Thyroid gland (tissue), 4 donors: Measurements from ENCODE around the gene AKT2. TPM values are rescaled to one million over a fixed set of nuclear protein-coding genes. Genes with fewer than 3 reads are reported as not detected.
A peak's percentile ranks its signal among the peaks of the same experiment; 100 is the strongest.

Source experiments
- DNase-seq, 2 donors: peaks; one replicate each; pipeline ENCODE4 v3.0.0-alpha.2; 2019
- H3K27ac ChIP-seq, 3 donors: fragments of 200-600 bp; sonication (generic); 1 replicate in 2 of 3; 2 replicates in 1 of 3; pipeline ENCODE4 v1.5.1; 2016 to 2019; ENCODE audit warnings: mild to moderate bottlenecking in 1 of 3, moderate library complexity in 1 of 3
- H3K27me3 ChIP-seq: fragments of 200-600 bp; sonication (generic); one replicate; pipeline ENCODE4 v1.5.1; 2019
- H3K36me3 ChIP-seq, 2 donors: fragments of 200-600 bp; sonication (generic); one replicate each; pipeline ENCODE4 v1.5.1; 2016 to 2019
- H3K4me1 ChIP-seq, 2 donors: fragments of 200-600 bp; sonication (generic); one replicate each; pipeline ENCODE4 v1.5.1; 2017 to 2019
- H3K4me3 ChIP-seq, 3 donors: fragments of 200-600 bp; sonication (generic); replicated peaks in 1 of 3; 1 replicate in 2 of 3; 2 replicates in 1 of 3; pipeline ENCODE4 v1.5.1; 2016; ENCODE audit warnings: mild to moderate bottlenecking in 1 of 3
- H3K9me3 ChIP-seq: fragments of 200-600 bp; sonication (generic); one replicate; pipeline ENCODE4 v1.5.1; 2017
- POLR2A ChIP-seq, 2 donors: fragments of 450-650 bp; IDR thresholded peaks; one replicate each; pipeline ENCODE4 v1.6.1; 2017; ENCODE audit warnings: antibody characterized with exemption in 2 of 2, mild to moderate bottlenecking in 2 of 2, moderate library complexity in 1 of 2
- WGBS, 2 donors: methylation state at CpG; one replicate each; pipeline ENCODE4 v1.1.5; 2017; 5-methylcytosine and 5-hydroxymethylcytosine counted together
- intact Hi-C: fragments of 100-400 bp; cut with DNase I; formaldehyde crosslinking; loops from one replicate; pipeline ENCODE4 v1.15.1; 2023
- total RNA-seq, 4 donors: library from RNA; depleted of rRNA; stranded (reverse); fragments of >200 nt; gene quantifications; one replicate each; pipeline ENCODE4 v1.2.3, GENCODE V29; 2016
- TF ChIP-seq, protein P1 (sequence below), 6 experiments: fragments of 200-600 bp in 3 of 6; fragments of 450-650 bp in 3 of 6; sonication (generic) in 3 of 6; IDR thresholded peaks; one replicate each; pipeline ENCODE4 v1.5.1; 2016 to 2019; ENCODE audit warnings: antibody characterized with exemption in 6 of 6, mild to moderate bottlenecking in 2 of 6, inconsistent platforms in 1 of 6, moderate library complexity in 1 of 6

The AKT2 gene
- total RNA-seq, 4 donors from 2014 or later: 166 to 285 (median 190) TPM

DNA sequence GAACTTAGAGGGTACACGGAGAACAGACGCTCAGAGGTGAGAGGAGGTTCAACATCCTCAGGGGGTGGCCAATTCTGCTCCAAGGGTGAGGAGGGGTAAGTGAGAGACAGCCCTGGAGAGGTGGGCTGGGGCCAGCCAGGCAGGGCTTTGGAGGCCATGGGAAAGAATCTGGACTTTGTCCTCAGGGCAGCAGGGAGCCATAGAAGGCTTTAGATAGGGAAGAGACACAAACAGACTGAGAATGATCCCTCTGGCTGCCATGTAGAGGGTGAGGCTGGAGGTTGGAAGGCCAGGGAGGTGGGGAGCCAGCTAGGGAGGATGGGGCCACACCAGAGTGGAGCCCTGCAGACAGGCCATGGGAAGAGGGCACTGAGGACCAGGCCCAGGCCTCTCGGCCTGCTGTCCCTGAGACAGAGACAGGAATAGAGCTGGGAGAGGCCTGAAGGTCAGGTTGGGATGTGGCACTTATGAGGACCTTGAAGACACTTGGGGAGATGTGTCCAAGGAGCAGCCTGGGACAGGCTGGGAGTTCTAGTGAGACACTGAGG lies 29.5 kb downstream of the AKT2 start:
- Histone ChIP-seq H3K27ac (peak overlapping the region; percentile 88 to 94 (median 93)), H3K4me3 (no peak overlapping the region), H3K36me3 (peaks cover 17 to 21% of the 10 kb centered on the region in 2 donors), H3K4me1 (peaks cover 67 to 83% of the 10 kb centered on the region in 2 donors), H3K9me3 (no peaks in the 10 kb centered on the region), H3K27me3 (no peaks in the 10 kb centered on the region)
- 85 to 98% methylated on average over 3 of the region's 3 CpGs for WGBS, 2 donors
- DNase-seq: no peak
- TF ChIP-seq, protein P1, sequence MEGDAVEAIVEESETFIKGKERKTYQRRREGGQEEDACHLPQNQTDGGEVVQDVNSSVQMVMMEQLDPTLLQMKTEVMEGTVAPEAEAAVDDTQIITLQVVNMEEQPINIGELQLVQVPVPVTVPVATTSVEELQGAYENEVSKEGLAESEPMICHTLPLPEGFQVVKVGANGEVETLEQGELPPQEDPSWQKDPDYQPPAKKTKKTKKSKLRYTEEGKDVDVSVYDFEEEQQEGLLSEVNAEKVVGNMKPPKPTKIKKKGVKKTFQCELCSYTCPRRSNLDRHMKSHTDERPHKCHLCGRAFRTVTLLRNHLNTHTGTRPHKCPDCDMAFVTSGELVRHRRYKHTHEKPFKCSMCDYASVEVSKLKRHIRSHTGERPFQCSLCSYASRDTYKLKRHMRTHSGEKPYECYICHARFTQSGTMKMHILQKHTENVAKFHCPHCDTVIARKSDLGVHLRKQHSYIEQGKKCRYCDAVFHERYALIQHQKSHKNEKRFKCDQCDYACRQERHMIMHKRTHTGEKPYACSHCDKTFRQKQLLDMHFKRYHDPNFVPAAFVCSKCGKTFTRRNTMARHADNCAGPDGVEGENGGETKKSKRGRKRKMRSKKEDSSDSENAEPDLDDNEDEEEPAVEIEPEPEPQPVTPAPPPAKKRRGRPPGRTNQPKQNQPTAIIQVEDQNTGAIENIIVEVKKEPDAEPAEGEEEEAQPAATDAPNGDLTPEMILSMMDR (IDR thresholded peaks at IDR 0.05): no peak
- TF ChIP-seq POLR2A (IDR thresholded peaks at IDR 0.05): no peak
- intact Hi-C loops: no loop called here

DNA sequence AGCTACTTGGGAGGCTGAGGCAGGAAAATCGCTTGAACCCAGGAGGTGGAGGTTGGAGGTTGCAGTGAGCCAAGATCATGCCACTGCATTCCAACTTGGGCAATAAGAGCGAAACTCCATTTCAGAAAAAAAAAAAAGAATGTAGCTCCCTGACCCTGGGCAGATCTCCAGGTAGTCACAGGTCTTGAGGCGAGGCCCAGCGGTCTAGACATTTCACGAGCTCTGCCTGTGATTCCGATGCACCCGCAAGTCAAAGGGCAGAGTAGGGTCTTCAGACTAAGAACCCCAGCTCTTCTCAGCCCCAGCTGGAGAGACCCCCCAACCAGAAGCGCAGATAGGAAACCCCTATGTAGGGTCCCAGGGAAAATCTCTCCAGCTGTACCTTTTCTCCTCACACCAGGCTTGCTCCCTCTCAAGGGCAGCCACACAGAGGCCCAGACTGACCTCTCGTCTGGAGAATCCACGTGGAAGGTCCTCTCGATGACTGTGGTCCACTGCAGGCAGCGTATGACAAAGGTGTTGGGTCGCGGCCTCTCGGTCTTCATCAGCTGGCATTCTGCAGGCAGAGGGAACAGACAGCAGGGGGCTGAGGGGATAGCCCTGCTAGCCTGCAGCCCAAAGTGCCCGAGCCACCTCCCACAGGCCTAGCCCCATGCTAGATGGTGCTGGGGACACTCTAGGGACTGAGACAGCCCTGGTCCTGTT lies 30.3 kb downstream of the AKT2 start:
- peaks cover 17 to 21% of the 10 kb centered on the region in 2 donors for H3K36me3 ChIP-seq
- peak in 1 of 2 donors; percentile 45 for DNase-seq
- peaks cover 67 to 82% of the 10 kb centered on the region in 2 donors for H3K4me1 ChIP-seq
- TF ChIP-seq, protein P1 (IDR thresholded peaks at IDR 0.05): no peak
- no peak for TF ChIP-seq POLR2A (IDR thresholded peaks at IDR 0.05)
- H3K4me3 ChIP-seq: no peak overlapping the region
- peak overlapping the region; percentile 88 to 94 (median 93) for H3K27ac ChIP-seq
- intact Hi-C loops: no loop called here
- no peaks in the 10 kb centered on the region for H3K27me3 ChIP-seq
- no peaks in the 10 kb centered on the region for H3K9me3 ChIP-seq
- WGBS, 2 donors: 86 to 89% methylated on average over 10 to 16 of the region's 16 CpGs

DNA sequence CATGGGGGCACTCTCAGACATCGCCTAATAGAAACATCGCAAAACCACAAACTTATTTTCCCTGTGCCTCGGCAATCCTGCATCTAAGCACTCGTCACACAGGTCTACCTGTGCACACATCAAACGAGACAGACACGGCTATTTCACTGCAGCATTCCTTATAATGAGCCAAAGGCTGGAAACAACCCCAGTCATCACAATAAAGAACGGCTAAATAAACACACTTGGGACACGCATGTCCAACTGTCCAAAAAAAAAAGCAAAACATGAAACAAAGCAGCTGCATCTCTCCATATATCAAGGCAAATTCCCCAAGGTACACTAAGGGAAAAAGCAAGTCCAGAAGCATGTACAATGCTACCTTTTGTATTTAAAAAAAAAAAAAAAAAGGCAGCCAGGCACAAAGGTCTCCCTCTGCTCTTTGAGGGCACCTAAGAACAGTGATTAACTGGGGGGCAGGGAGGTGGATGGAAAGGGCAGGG lies 31.5 kb downstream of the AKT2 start:
- intact Hi-C loops: no loop called here
- peaks cover 17 to 21% of the 10 kb centered on the region in 2 donors for H3K36me3 ChIP-seq
- no peaks in the 10 kb centered on the region for H3K9me3 ChIP-seq
- H3K27me3 ChIP-seq: no peaks in the 10 kb centered on the region
- peak overlapping the region; percentile 80 to 94 (median 93) for H3K27ac ChIP-seq
- WGBS, 2 donors: 32 to 34% methylated on average over 8 of the region's 8 CpGs
- no peak overlapping the region for H3K4me3 ChIP-seq
- peak; percentile 47 to 54 for DNase-seq
- TF ChIP-seq POLR2A (IDR thresholded peaks at IDR 0.05): peak in 1 of 2 donors; percentile 40
- TF ChIP-seq, protein P1 (IDR thresholded peaks at IDR 0.05): no peak
- peaks cover 61 to 83% of the 10 kb centered on the region in 2 donors for H3K4me1 ChIP-seq

DNA sequence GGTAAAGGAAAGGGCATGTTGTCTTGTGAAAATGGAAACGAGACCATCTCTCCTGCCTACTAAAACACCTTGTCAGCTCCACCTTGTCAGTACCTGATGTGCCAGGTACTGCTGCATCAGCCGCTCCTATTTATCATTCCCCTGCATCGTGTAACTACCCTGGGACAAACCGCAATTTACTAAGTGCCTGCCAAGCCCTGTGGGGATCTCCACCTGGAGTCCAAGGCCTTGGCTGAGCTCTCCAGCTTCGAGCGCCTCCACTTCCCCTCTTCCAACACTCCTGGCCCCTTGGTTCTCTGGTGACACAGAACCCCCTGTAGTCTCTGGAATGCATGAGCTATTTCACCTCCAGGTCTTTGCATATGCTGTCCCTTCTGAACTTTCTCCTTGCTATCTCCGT lies 32.8 kb downstream of the AKT2 start:
- TF ChIP-seq POLR2A (IDR thresholded peaks at IDR 0.05): no peak
- TF ChIP-seq, protein P1 (IDR thresholded peaks at IDR 0.05): no peak
- Histone ChIP-seq H3K4me3 (no peak overlapping the region), H3K27ac (peak overlapping the region; percentile 80 to 94 (median 93)), H3K27me3 (no peaks in the 10 kb centered on the region), H3K36me3 (peaks cover 17 to 21% of the 10 kb centered on the region in 2 donors), H3K4me1 (peaks cover 62 to 84% of the 10 kb centered on the region in 2 donors), H3K9me3 (no peaks in the 10 kb centered on the region)
- 41 to 61% methylated on average over 7 of the region's 7 CpGs for WGBS, 2 donors
- intact Hi-C loops: no loop called here
- DNase-seq: peak; percentile 44 to 50

DNA sequence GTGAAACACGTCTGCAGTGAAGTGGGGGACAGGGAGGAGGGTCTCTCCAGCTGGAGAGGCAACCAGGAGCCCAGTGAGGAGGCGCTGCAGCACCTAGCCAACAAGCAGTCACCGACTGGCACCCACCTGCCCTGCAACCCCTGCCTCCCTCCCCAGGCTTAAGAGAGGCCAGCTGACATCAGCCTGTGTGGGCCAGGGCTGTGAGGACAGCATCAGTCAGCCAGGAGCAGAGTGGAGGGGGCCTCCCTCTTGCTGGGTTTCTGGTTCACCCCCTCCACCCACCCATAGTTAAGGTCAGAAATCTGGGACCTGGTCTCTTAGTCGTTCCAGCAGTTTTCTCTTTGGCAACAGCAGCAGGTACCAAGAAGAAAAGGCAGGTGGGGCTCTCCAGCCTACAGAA lies 33.2 kb downstream of the AKT2 start:
- TF ChIP-seq, protein P1 (IDR thresholded peaks at IDR 0.05): no peak
- TF ChIP-seq POLR2A (IDR thresholded peaks at IDR 0.05): no peak
- Histone ChIP-seq H3K4me1 (peaks cover 61 to 85% of the 10 kb centered on the region in 2 donors), H3K4me3 (no peak overlapping the region), H3K27me3 (no peaks in the 10 kb centered on the region), H3K27ac (peak overlapping the region; percentile 80 to 94 (median 93)), H3K36me3 (peaks cover 17 to 21% of the 10 kb centered on the region in 2 donors), H3K9me3 (no peaks in the 10 kb centered on the region)
- WGBS, 2 donors: 59 to 74% methylated on average over 4 of the region's 4 CpGs
- DNase-seq: no peak
- intact Hi-C loops: no loop called here
